ENCODE data around the gene TNS3. TPM values are rescaled to one million over a fixed set of nuclear protein-coding genes. Genes with fewer than 3 reads are reported as not detected.
A peak's percentile ranks its signal among the peaks of the same experiment; 100 is the strongest.

Gene TNS3
- total and polyA plus RNA-seq, 2 of the 13 experiments (the other 11 are each of a cell fraction or from before 2014, with no cell fraction given) = 52.9 to 55.7 TPM

GRCh38 chr7:47571331-47572093, 10.4 kb downstream of the TNS3 start (continued):
- TF ChIP-seq PBX3 (CRISPR knock-in tag; IDR thresholded peaks at IDR 0.05; ENCODE audit: borderline replicate concordance) (no peak), ZNF407 (CRISPR knock-in tag; IDR thresholded peaks at IDR 0.05; ENCODE audit: not compliant biosample characterization) (no peak), NFIB (CRISPR knock-in tag; IDR thresholded peaks at IDR 0.05; ENCODE audit: borderline replicate concordance) (no peak), TCF7L2 (IDR thresholded peaks at IDR 0.05; ENCODE audit: low read depth, low read length) (no peak), SMAD1 (CRISPR knock-in tag; IDR thresholded peaks at IDR 0.05; ENCODE audit: borderline replicate concordance, low read depth) (no peak), ZNF776 (CRISPR knock-in tag; IDR thresholded peaks at IDR 0.05) (0 out of 2 replicates have a peak, but pooled peaks have one; percentile 77), ZFP36L2 (CRISPR knock-in tag; IDR thresholded peaks at IDR 0.05) (no peak), PRPF4 (IDR thresholded peaks at IDR 0.05; ENCODE audit: low read depth, low read length, poor library complexity, severe bottlenecking) (no peak), BRCA1 (CRISPR knock-in tag; IDR thresholded peaks at IDR 0.05) (peak; percentile 56; the same call in 1 of the 2 replicates), GPBP1L1 (CRISPR knock-in tag; IDR thresholded peaks at IDR 0.05) (no peak), HMGA1 (CRISPR knock-in tag; conservative IDR thresholded peaks at IDR 0.05) (no peak), ZBTB8A (CRISPR knock-in tag; IDR thresholded peaks at IDR 0.05; ENCODE audit: borderline replicate concordance, low read depth) (no peak), SALL2 (CRISPR knock-in tag; IDR thresholded peaks at IDR 0.05) (0 out of 2 replicates have a peak, but pooled peaks have one; percentile 36), ZNF775 (CRISPR knock-in tag; IDR thresholded peaks at IDR 0.05; ENCODE audit: borderline replicate concordance) (no peak), FOXA3 (CRISPR knock-in tag; IDR thresholded peaks at IDR 0.05) (peak; percentile 91), ZFP62 (CRISPR knock-in tag; IDR thresholded peaks at IDR 0.05) (no peak)

All from HepG2 (cell line).